B cell (primary cell): ENCODE results near the gene CERS6. TPM values are rescaled to one million over a fixed set of nuclear protein-coding genes. Genes with fewer than 3 reads are reported as not detected.

Source experiments
- ATAC-seq: fragments of 200-7000 bp; cut with Tn5 transposase; one replicate; pipeline ENCODE4 v1.10.0; 2021; ENCODE audit warnings: low read depth, mild to moderate bottlenecking, moderate number of reproducible peaks, moderate library complexity
- CTCF ChIA-PET: fragments of 350-600 bp; sonication (Branson Sonifier 250); formaldehyde crosslinking; loops from one replicate; lab custom pipeline; 2021; ENCODE audit warnings: antibody characterized with exemption, inconsistent platforms; lab: Charles Lee
- POLR2A ChIA-PET: fragments of 350-600 bp; sonication (Branson Sonifier 250); formaldehyde crosslinking; loops from one replicate; lab custom pipeline; 2021; ENCODE audit warnings: antibody characterized with exemption; lab: Charles Lee
- DNase-seq: peaks from one replicate; pipeline ENCODE4 v3.0.0; 2013
- H2AFZ ChIP-seq: 2 replicates; pipeline ENCODE4 v1.6.1; 2012; ENCODE audit warnings: mild to moderate bottlenecking, low read depth, low read length; ENCODE audit not compliant: insufficient read depth, poor library complexity, severe bottlenecking
- H3K27ac ChIP-seq, 2 donors: 1 replicate in 1 of 2; 2 replicates in 1 of 2; pipeline ENCODE4 v1.5.1; 2012 to 2013; ENCODE audit warnings: low read length in 2 of 2, mild to moderate bottlenecking in 2 of 2, moderate library complexity in 1 of 2
- H3K27me3 ChIP-seq, 4 experiments: fragments of 200-600 bp in 1 of 4; sonication (generic) in 1 of 4; replicated peaks in 1 of 4; 1 replicate in 2 of 4; 2 replicates in 2 of 4; pipeline versions ENCODE4 v1.6.1 to v1.7.0; 2013 to 2016; ENCODE audit warnings: low read length in 3 of 4, mild to moderate bottlenecking in 2 of 4, mixed read lengths in 1 of 4, moderate library complexity in 1 of 4; ENCODE audit not compliant: insufficient read depth in 4 of 4, control insufficient read depth in 3 of 4; ENCODE audit errors: control extremely low read depth in 1 of 4
- H3K36me3 ChIP-seq, 2 experiments: replicated peaks in 1 of 2; 1 replicate in 1 of 2; 2 replicates in 1 of 2; pipeline versions ENCODE4 v1.6.1 to v1.7.1; 2013; ENCODE audit warnings: low read length in 1 of 2; ENCODE audit not compliant: insufficient read depth in 2 of 2, control insufficient read depth in 1 of 2; ENCODE audit errors: control extremely low read depth in 1 of 2, extremely low read depth in 1 of 2
- H3K4me1 ChIP-seq, 2 donors: fragments of 200-600 bp in 1 of 2; sonication (generic) in 1 of 2; 1 replicate in 1 of 2; 2 replicates in 1 of 2; pipeline versions ENCODE4 v1.5.1 to v1.6.1; 2013 to 2017; ENCODE audit warnings: low read length in 2 of 2; ENCODE audit not compliant: control insufficient read depth in 2 of 2, insufficient read depth in 2 of 2
- H3K4me2 ChIP-seq: replicated peaks from 2 replicates; pipeline ENCODE3; 2012; ENCODE audit warnings: mild to moderate bottlenecking, low read depth, low read length; ENCODE audit not compliant: poor library complexity, severe bottlenecking
- H3K4me3 ChIP-seq, 5 experiments: fragments of 200-600 bp in 1 of 5; sonication (generic) in 1 of 5; 1 replicate in 3 of 5; 2 replicates in 2 of 5; pipeline versions ENCODE4 v1.5.1 to v1.7.0; 2011 to 2016; ENCODE audit warnings: low read length in 4 of 5, mild to moderate bottlenecking in 4 of 5, low read depth in 2 of 5, control low read depth in 1 of 5, moderate library complexity in 1 of 5; ENCODE audit not compliant: insufficient read depth in 1 of 5; ENCODE audit errors: control extremely low read depth in 1 of 5, extremely low read depth in 1 of 5
- H3K79me2 ChIP-seq: fragments of 200-600 bp; sonication (generic); one replicate; pipeline ENCODE4 v1.6.0; 2016; ENCODE audit warnings: low read length; ENCODE audit not compliant: control insufficient read depth, insufficient read depth
- H3K9ac ChIP-seq: fragments of 200-600 bp; sonication (generic); 2 replicates; pipeline ENCODE4 v1.6.1; 2017; ENCODE audit warnings: mild to moderate bottlenecking, low read length, moderate library complexity
- H3K9me3 ChIP-seq, 3 donors: one replicate each; pipeline versions ENCODE4 v1.6.1 to v1.7.1; 2013; ENCODE audit warnings: low read length in 2 of 3; ENCODE audit not compliant: control insufficient read depth in 2 of 3, insufficient read depth in 1 of 3; ENCODE audit errors: control extremely low read depth in 1 of 3
- H4K20me1 ChIP-seq: 2 replicates; pipeline ENCODE4 v1.6.0; 2012; ENCODE audit warnings: mild to moderate bottlenecking, low read length; ENCODE audit not compliant: insufficient read depth, control insufficient read depth, poor library complexity, severe bottlenecking
- H3K27ac Mint-ChIP-seq: one replicate; pipeline ENCODE4 v1.8.0; 2021; ENCODE audit warnings: mixed read lengths
- H3K27me3 Mint-ChIP-seq: one replicate; pipeline ENCODE4 v1.8.0; 2021; ENCODE audit warnings: mixed read lengths
- H3K4me1 Mint-ChIP-seq: one replicate; pipeline ENCODE4 v1.8.0; 2021; ENCODE audit warnings: mixed read lengths
- H3K4me3 Mint-ChIP-seq: one replicate; pipeline ENCODE4 v1.8.0; 2021; ENCODE audit warnings: mixed read lengths
- H3K9me3 Mint-ChIP-seq: one replicate; pipeline ENCODE4 v1.8.0; 2022; ENCODE audit warnings: mixed read lengths; ENCODE audit not compliant: insufficient read depth
- CTCF ChIP-seq: fragments of 200-600 bp; IDR thresholded peaks from one replicate; pipeline ENCODE4 v1.8.0; 2022; ENCODE audit warnings: antibody characterized with exemption, mild to moderate bottlenecking
- EZH2 ChIP-seq: IDR thresholded peaks from 2 replicates; pipeline ENCODE4 v1.6.1; 2012; ENCODE audit warnings: borderline replicate concordance, low read depth, mild to moderate bottlenecking, moderate library complexity, low read length; ENCODE audit not compliant: insufficient read depth, poor library complexity, severe bottlenecking
- WGBS: methylation state at CpG from one replicate; pipeline ENCODE4 v1.1.5; 2013; ENCODE audit warnings: missing lambda C conversion rate; ENCODE audit not compliant: insufficient coverage; 5-methylcytosine and 5-hydroxymethylcytosine counted together
- intact Hi-C: fragments of 100-400 bp; cut with micrococcal nuclease; formaldehyde crosslinking; loops from one replicate; pipeline ENCODE4 v1.10.0; 2022
- polyA plus RNA-seq: library from polyadenylated mRNA; depleted of rRNA; stranded (reverse); fragments of >200 nt; gene quantifications from 2 replicates; pipeline ENCODE4 v1.2.3, GENCODE V29; 2012
- total RNA-seq, 2 donors: library from RNA; stranded (reverse); fragments of 120-200 nt in 1 of 2; gene quantifications; 1 replicate in 1 of 2; 2 replicates in 1 of 2; pipeline versions ENCODE4 v1.2.3 to v1.2.4, GENCODE V29; 2013 to 2022

Gene CERS6
- total and polyA plus RNA-seq, 2 donors (not counting 1 experiment from before 2014, with no cell fraction given), result 2.2 to 5.5 TPM

- POLR2A ChIA-PET, result no interaction called here
- no peaks in the 10 kb centered on the region for H3K36me3 ChIP-seq
- WGBS, result 100% methylated on average over 2 of the region's 4 CpGs
- ATAC-seq, result no peak
- Mint-ChIP-seq H3K9me3 (no peaks in the 10 kb centered on the region), H3K27me3 (no peaks in the 10 kb centered on the region), H3K4me3 (no peak overlapping the region), H3K27ac (no peak overlapping the region), H3K4me1 (no peaks in the 10 kb centered on the region)
- no peak overlapping the region for H3K9ac ChIP-seq
- H3K4me3 ChIP-seq, result no peak overlapping the region
- H3K79me2 ChIP-seq, result no peaks in the 10 kb centered on the region
- no peaks in the 10 kb centered on the region for H3K9me3 ChIP-seq
- H4K20me1 ChIP-seq, result no peaks in the 10 kb centered on the region
- H3K27ac ChIP-seq, result no peak overlapping the region
- H3K4me1 ChIP-seq, result no peaks in the 10 kb centered on the region
- intact Hi-C loops, result loop anchor here (1.0 to 10.0 kb wide), 2 partner anchors 242 to 340 kb away; no protein-coding TSS in a partner anchor
- no peak overlapping the region for H3K4me2 ChIP-seq
- H3K27me3 ChIP-seq, result no peaks in the 10 kb centered on the region
- CTCF ChIA-PET, result interaction anchor here (0.7 to 4.6 kb wide), 11 partner anchors 10 to 352 kb away, joined by 3 to 88 read pairs (median 3); no protein-coding TSS in a partner anchor
- DNase-seq, result no peak
- H2AFZ ChIP-seq, result no peak overlapping the region
- no peak for TF ChIP-seq CTCF
- TF ChIP-seq EZH2, result no peak
These were observed 230.6 kb downstream of the CERS6 start for GRCh38 chr2:168686452-168687191.

- Histone ChIP-seq H3K9me3 (no peaks in the 10 kb centered on the region), H3K4me1 (no peaks in the 10 kb centered on the region), H3K9ac (no peak overlapping the region), H3K27ac (no peak overlapping the region), H3K36me3 (peaks cover 0 to 5% of the 10 kb centered on the region in 2 experiments), H3K27me3 (no peaks in the 10 kb centered on the region), H3K4me2 (no peak overlapping the region), H4K20me1 (no peaks in the 10 kb centered on the region), H3K4me3 (no peak overlapping the region), H2AFZ (no peak overlapping the region), H3K79me2 (no peaks in the 10 kb centered on the region)
- intact Hi-C loops, result loop anchor here (1.0 to 10.0 kb wide), 2 partner anchors 243 to 341 kb away; no protein-coding TSS in a partner anchor
- POLR2A ChIA-PET, result no interaction called here
- CTCF ChIA-PET, result interaction anchor here (0.7 to 4.6 kb wide), 9 partner anchors 10 to 353 kb away, joined by 3 to 88 read pairs (median 3); no protein-coding TSS in a partner anchor
- Mint-ChIP-seq H3K4me1 (no peaks in the 10 kb centered on the region), H3K27me3 (no peaks in the 10 kb centered on the region), H3K9me3 (no peaks in the 10 kb centered on the region), H3K27ac (no peak overlapping the region), H3K4me3 (no peak overlapping the region)
- TF ChIP-seq CTCF, result peak; percentile 45
- no peak for TF ChIP-seq EZH2
- ATAC-seq, result no peak
- WGBS, result 83% methylated on average over 2 of the region's 3 CpGs
- DNase-seq, result peak; percentile 47
These were observed 231.2 kb downstream of the CERS6 start for GRCh38 chr2:168687314-168687713.
